GM12878 (cell line): ENCODE results near the gene MAPK1. TPM values are rescaled to one million over a fixed set of nuclear protein-coding genes. Genes with fewer than 3 reads are reported as not detected.

Experiments used
- ATAC-seq: fragments of 200-7000 bp; cut with Tn5 transposase; 3 replicates; pipeline ENCODE4 v1.9.1; 2020; ENCODE audit warnings: mild to moderate bottlenecking, moderate library complexity
- BruUV-seq: library from RNA; stranded (reverse); fragments of 400-500 nt; replicated peaks from 2 replicates; lab custom pipeline; 2021; lab: Mats Ljungman, UMichigan
- CTCF ChIA-PET: fragments of 300-600 bp; sonication (Branson Sonifier 250); formaldehyde crosslinking; extraction: SDS; loops from one replicate; lab custom pipeline; 2021; ENCODE audit warnings: inconsistent platforms; lab: Yijun Ruan, JAX
- POLR2A ChIA-PET: fragments of 350-600 bp; formaldehyde crosslinking; extraction: SDS; loops from one replicate; lab custom pipeline; 2021; ENCODE audit warnings: inconsistent platforms; lab: Charles Lee
- RAD21 ChIA-PET: fragments of 300-600 bp; sonication (Branson Sonifier 250); formaldehyde crosslinking; loops from one replicate; lab custom pipeline; 2023; ENCODE audit warnings: antibody characterized with exemption; ENCODE audit not compliant: unreplicated experiment; lab: Charles Lee
- SMC1A ChIA-PET: fragments of 300-600 bp; sonication (Branson Sonifier 250); formaldehyde crosslinking; loops from one replicate; lab custom pipeline; 2023; ENCODE audit not compliant: unreplicated experiment, uncharacterized antibody; lab: Charles Lee
- DNase-seq: peaks from one replicate; pipeline ENCODE4 v3.0.0-alpha.2; 2011; ENCODE audit warnings: low read depth, low spot score
- FAIRE-seq: peaks from 3 replicates; lab custom pipeline; 2011; peaks lifted over from hg19 to GRCh38; lab: Jason Lieb, UNC
- H2AFZ ChIP-seq: 2 replicates; pipeline ENCODE4 v1.6.0; 2011; ENCODE audit warnings: low read depth, low read length, control low read depth; ENCODE audit not compliant: control insufficient read depth
- H3K27ac ChIP-seq: 2 replicates; pipeline ENCODE4 v1.5.1; 2011; ENCODE audit warnings: control low read depth; ENCODE audit not compliant: control insufficient read depth, insufficient read depth
- H3K27me3 ChIP-seq, 2 experiments: replicated peaks in 1 of 2; 2 replicates each; pipeline versions ENCODE4 v1.6.0 to v1.6.1; 2011; ENCODE audit warnings: low read length in 1 of 2; ENCODE audit not compliant: control insufficient read depth in 2 of 2, insufficient read depth in 2 of 2
- H3K36me3 ChIP-seq, 2 experiments: 2 replicates each; pipeline ENCODE4 v1.5.1; 2011; ENCODE audit warnings: low read length in 1 of 2; ENCODE audit not compliant: control insufficient read depth in 2 of 2, insufficient read depth in 2 of 2
- H3K4me1 ChIP-seq: 2 replicates; pipeline ENCODE4 v1.6.1; 2011; ENCODE audit warnings: mild to moderate bottlenecking, low read length, moderate library complexity, mixed read lengths; ENCODE audit not compliant: control insufficient read depth, insufficient read depth
- H3K4me2 ChIP-seq: 2 replicates; pipeline ENCODE4 v1.6.0; 2011; ENCODE audit warnings: control low read depth; ENCODE audit not compliant: control insufficient read depth, insufficient read depth
- H3K4me3 ChIP-seq: fragments of 200-600 bp; sonication (generic); 2 replicates; pipeline ENCODE4 v1.5.1; 2016
- H3K79me2 ChIP-seq: 2 replicates; pipeline ENCODE4 v1.6.0; 2011; ENCODE audit warnings: low read length; ENCODE audit not compliant: control insufficient read depth, insufficient read depth
- H3K9ac ChIP-seq: 2 replicates; pipeline ENCODE4 v1.8.0; 2011; ENCODE audit warnings: low read length, control low read depth, mixed read lengths; ENCODE audit not compliant: control insufficient read depth, insufficient read depth
- H3K9me3 ChIP-seq: replicated peaks from 3 replicates; pipeline ENCODE4 v1.5.1; 2011; ENCODE audit warnings: mild to moderate bottlenecking, low read length; ENCODE audit not compliant: control insufficient read depth, insufficient read depth
- H4K20me1 ChIP-seq: 2 replicates; pipeline ENCODE4 v1.6.0; 2011; ENCODE audit not compliant: control insufficient read depth, insufficient read depth
- DPF2 ChIP-seq: fragments of 450-650 bp; IDR thresholded peaks from 2 replicates; pipeline ENCODE4 v1.6.1; 2017; ENCODE audit warnings: mild to moderate bottlenecking
- EGR1 ChIP-seq, 2 experiments: IDR thresholded peaks; 1 replicate in 1 of 2; 2 replicates in 1 of 2; pipeline ENCODE4 v1.6.1; 2011 to 2012; ENCODE audit warnings: low read depth in 2 of 2, low read length in 2 of 2, borderline replicate concordance in 1 of 2, mild to moderate bottlenecking in 1 of 2, moderate library complexity in 1 of 2
- LARP7 ChIP-seq: fragments of 450-650 bp; IDR thresholded peaks from 2 replicates; pipeline ENCODE4 v1.6.1; 2017; ENCODE audit warnings: mild to moderate bottlenecking
- NR2C2 ChIP-seq: IDR thresholded peaks from 2 replicates; pipeline ENCODE4 v1.6.1; 2011; ENCODE audit warnings: borderline replicate concordance, low read depth; ENCODE audit not compliant: control insufficient read depth, insufficient read length
- RB1 ChIP-seq: fragments of 450-650 bp; formaldehyde crosslinking; IDR thresholded peaks from 2 replicates; pipeline ENCODE4 v1.6.1; 2017; ENCODE audit warnings: mild to moderate bottlenecking, borderline replicate concordance
- RUNX3 ChIP-seq: IDR thresholded peaks from 2 replicates; pipeline ENCODE4 v1.6.1; 2012; ENCODE audit warnings: low read length, inconsistent platforms
- SMAD1 ChIP-seq: fragments of 450-650 bp; IDR thresholded peaks from 2 replicates; pipeline ENCODE4 v1.6.1; 2018; ENCODE audit warnings: mild to moderate bottlenecking, low read depth; ENCODE audit not compliant: partially characterized antibody
- SP1 ChIP-seq: IDR thresholded peaks from one replicate; pipeline ENCODE4 v1.6.1; 2011; ENCODE audit warnings: low read depth, low read length
- SRF ChIP-seq, 2 experiments: IDR thresholded peaks; 2 replicates each; pipeline ENCODE4 v1.6.1; 2011; ENCODE audit warnings: low read depth in 2 of 2, low read length in 2 of 2, mild to moderate bottlenecking in 1 of 2, moderate library complexity in 1 of 2
- TCF12 ChIP-seq: IDR thresholded peaks from 2 replicates; pipeline ENCODE4 v1.6.1; 2011; ENCODE audit warnings: low read depth, mild to moderate bottlenecking, low read length
- TCF3 ChIP-seq: IDR thresholded peaks from 2 replicates; pipeline ENCODE4 v1.6.1; 2012; ENCODE audit warnings: low read depth, mild to moderate bottlenecking, low read length, borderline replicate concordance; ENCODE audit not compliant: insufficient read depth
- WGBS: methylation state at CpG from one replicate; pipeline ENCODE4 v1.1.6; 2016; ENCODE audit warnings: low lambda C conversion rate; ENCODE audit not compliant: insufficient replicate concordance, insufficient coverage; ENCODE audit errors: missing lambda C conversion rate; 5-methylcytosine and 5-hydroxymethylcytosine counted together
- in situ Hi-C: fragments of 300-500 bp; cut with MboI; formaldehyde crosslinking; loops from 9 replicates; pipeline ENCODE4 v1.14.3; 2018; ENCODE audit warnings: mixed read lengths
- intact Hi-C: fragments of 100-400 bp; cut with micrococcal nuclease; formaldehyde crosslinking; loops from one replicate; pipeline ENCODE4 v1.14.2; 2022; ENCODE audit not compliant: unreplicated experiment
- polyA plus RNA-seq, 11 experiments: library from polyadenylated mRNA; depleted of rRNA in 4 of 11; unstranded in 6 of 11; stranded (reverse) in 5 of 11; fragments of >200 nt; fragmentation: Nextera tagmentation in 4 of 11; fragmentation: Illumina TruSeq in 1 of 11; extraction: Ambion mirVana in 4 of 11; extraction: Trizol in 1 of 11; gene quantifications; 1 replicate in 1 of 11; 2 replicates in 10 of 11; pipeline versions ENCODE4 v1.2.1 to v1.2.3, GENCODE V29; 2011 to 2016; ENCODE audit warnings: inconsistent platforms in 2 of 11, missing spikeins in 2 of 11, low read depth in 1 of 11
- total RNA-seq, 4 experiments: library from RNA; depleted of rRNA in 3 of 4; stranded (reverse); fragments of >200 nt in 3 of 4; fragmentation: Illumina TruSeq in 1 of 4; extraction: Trizol in 1 of 4; gene quantifications; 2 replicates each; pipeline versions ENCODE4 v1.2.1 to v1.2.3, GENCODE V29; 2013 to 2021
- TF ChIP-seq, protein P1 (sequence below): fragments of 450-650 bp; IDR thresholded peaks from 2 replicates; pipeline ENCODE4 v1.6.1; 2017; ENCODE audit warnings: antibody characterized with exemption, mild to moderate bottlenecking, moderate library complexity
- TF ChIP-seq, protein P2 (sequence below): IDR thresholded peaks from 2 replicates; pipeline ENCODE4 v1.6.1; 2011; ENCODE audit warnings: borderline replicate concordance, low read depth, mild to moderate bottlenecking, moderate library complexity, mixed read lengths, low read length; ENCODE audit not compliant: insufficient read depth; ENCODE audit errors: extremely low read length

The MAPK1 gene
- total and polyA plus RNA-seq, 10 of the 15 experiments (the other 5 are each of a cell fraction or from before 2014, with no cell fraction given), result 7.0 to 123 (median 58.4) TPM

DNA sequence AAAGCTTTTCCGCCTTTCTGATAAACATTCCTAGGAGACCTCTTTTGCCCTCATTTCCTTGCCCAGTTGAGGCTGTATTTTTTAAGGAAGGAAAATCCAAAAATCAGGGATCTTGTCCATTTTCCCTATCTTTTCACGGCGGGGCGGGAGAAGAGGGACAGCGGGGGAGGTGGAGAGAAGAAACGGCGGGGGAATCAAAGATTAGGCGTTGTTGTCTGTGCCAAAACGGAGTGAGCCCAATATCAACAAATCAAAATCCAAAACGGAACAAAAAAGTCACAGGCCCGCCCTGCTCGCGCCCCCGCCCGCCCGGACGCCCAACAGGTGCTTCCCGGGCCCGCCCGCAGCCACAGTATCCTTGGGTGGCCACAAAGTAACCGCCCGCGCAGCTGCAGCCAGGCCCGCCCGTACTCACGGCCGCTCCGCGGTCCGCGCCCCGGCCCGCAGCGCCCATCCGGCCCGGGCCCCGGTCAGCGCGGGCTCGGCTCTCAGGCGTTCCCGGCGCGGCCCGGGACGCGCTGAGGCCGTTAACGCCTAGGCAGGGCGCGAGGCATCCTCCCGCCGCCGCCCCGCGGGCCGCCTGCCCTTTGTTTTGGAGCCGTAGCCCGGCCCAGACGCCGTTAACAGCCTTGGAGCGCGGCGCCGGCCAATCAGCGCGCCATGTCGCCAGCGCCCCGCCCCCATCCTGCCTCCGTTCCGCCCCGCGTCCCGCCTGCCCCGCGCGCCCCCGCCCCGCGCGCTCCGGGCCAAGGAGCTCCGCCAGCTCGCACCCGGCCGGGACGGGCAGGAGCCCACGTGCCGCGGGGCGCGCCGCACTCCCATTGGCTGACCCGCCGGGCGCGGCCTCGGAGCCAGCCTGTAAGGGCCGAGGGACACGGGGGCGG lies 132.0 kb downstream of the MAPK1 start, which contains the start of gene YPEL1:
Gene YPEL1 (minus strand): TSS at position 595 of the 884 bp plus-strand sequence. CDS start 25,050 bp downstream, outside the sequence.
- Histone ChIP-seq H3K4me3 (peak within 1 kb of the TSS; percentile 87), H4K20me1 (no peaks in the 10 kb centered on the region), H3K4me1 (peaks cover 5% of the 10 kb centered on the region; the same call in 1 of the 2 replicates), H3K27ac (peak within 1 kb of the TSS; percentile 25; the same call in 1 of the 2 replicates), H3K36me3 (no peaks in the 10 kb centered on the region), H3K27me3 (no peaks in the 10 kb centered on the region), H3K4me2 (peak within 1 kb of the TSS; percentile 100), H3K9ac (peak within 1 kb of the TSS; percentile 67; the same call in 1 of the 2 replicates), H2AFZ (peak within 1 kb of the TSS; percentile 96), H3K79me2 (no peaks in the 10 kb centered on the region), H3K9me3 (no peaks in the 10 kb centered on the region)
- intact Hi-C loops (no loop called here), in situ Hi-C loops (no loop called here)
- ChIA-PET RAD21 (interaction anchor here (0.8 to 1.9 kb wide), 5 partner anchors 19 to 36 kb away, joined by 3 to 6 read pairs (median 3); no protein-coding TSS in a partner anchor), CTCF (interaction anchor here (0.6 to 1.5 kb wide), 4 partner anchors 8 to 218 kb away, joined by 3 to 5 read pairs (median 3); no protein-coding TSS in a partner anchor), SMC1A (interaction anchor here (1.0 to 1.8 kb wide), 5 partner anchors 9 to 122 kb away, joined by 4 to 8 read pairs (median 4); no protein-coding TSS in a partner anchor), POLR2A (interaction anchor here (1.3 to 1.5 kb wide), 3 partner anchors 28 to 31 kb away, joined by 3 to 5 read pairs (median 4); no protein-coding TSS in a partner anchor)
- peak; percentile 84 for FAIRE-seq
- no TSS peak for BruUV-seq
- ATAC-seq, result peak; percentile 96
- WGBS, result 2% methylated on average over 76 of the region's 102 CpGs
- peak; percentile 45 for DNase-seq
- TF ChIP-seq DPF2 (peak; percentile 74; the same call in 1 of the 2 replicates), RB1 (peak; percentile 84; the same call in 1 of the 2 replicates), EGR1 (IDR thresholded peaks at IDR 0.05; ENCODE audit: borderline replicate concordance in 1 of 2, low read depth in 2 of 2, low read length in 2 of 2) (peak in 1 of 2 experiments; percentile 72; a peak in 1 of 3 replicates), SMAD1 (no peak), TCF12 (peak; percentile 84), SP1 (peak; percentile 85), SRF (IDR thresholded peaks at IDR 0.05; ENCODE audit: low read depth in 2 of 2, low read length in 2 of 2) (no peak), LARP7 (peak; percentile 62), NR2C2 (no peak), TCF3 (0 out of 2 replicates have a peak, but pooled peaks have one; percentile 58), RUNX3 (peak; percentile 11; the same call in 1 of the 2 replicates)
- TF ChIP-seq, protein P1, sequence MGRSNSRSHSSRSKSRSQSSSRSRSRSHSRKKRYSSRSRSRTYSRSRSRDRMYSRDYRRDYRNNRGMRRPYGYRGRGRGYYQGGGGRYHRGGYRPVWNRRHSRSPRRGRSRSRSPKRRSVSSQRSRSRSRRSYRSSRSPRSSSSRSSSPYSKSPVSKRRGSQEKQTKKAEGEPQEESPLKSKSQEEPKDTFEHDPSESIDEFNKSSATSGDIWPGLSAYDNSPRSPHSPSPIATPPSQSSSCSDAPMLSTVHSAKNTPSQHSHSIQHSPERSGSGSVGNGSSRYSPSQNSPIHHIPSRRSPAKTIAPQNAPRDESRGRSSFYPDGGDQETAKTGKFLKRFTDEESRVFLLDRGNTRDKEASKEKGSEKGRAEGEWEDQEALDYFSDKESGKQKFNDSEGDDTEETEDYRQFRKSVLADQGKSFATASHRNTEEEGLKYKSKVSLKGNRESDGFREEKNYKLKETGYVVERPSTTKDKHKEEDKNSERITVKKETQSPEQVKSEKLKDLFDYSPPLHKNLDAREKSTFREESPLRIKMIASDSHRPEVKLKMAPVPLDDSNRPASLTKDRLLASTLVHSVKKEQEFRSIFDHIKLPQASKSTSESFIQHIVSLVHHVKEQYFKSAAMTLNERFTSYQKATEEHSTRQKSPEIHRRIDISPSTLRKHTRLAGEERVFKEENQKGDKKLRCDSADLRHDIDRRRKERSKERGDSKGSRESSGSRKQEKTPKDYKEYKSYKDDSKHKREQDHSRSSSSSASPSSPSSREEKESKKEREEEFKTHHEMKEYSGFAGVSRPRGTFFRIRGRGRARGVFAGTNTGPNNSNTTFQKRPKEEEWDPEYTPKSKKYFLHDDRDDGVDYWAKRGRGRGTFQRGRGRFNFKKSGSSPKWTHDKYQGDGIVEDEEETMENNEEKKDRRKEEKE, result 0 out of 2 replicates have a peak, but pooled peaks have one; percentile 21
- TF ChIP-seq, protein P2, sequence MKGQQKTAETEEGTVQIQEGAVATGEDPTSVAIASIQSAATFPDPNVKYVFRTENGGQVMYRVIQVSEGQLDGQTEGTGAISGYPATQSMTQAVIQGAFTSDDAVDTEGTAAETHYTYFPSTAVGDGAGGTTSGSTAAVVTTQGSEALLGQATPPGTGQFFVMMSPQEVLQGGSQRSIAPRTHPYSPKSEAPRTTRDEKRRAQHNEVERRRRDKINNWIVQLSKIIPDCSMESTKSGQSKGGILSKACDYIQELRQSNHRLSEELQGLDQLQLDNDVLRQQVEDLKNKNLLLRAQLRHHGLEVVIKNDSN, result peak; percentile 85
